ENCODE data around the gene OSTC.

DNA sequence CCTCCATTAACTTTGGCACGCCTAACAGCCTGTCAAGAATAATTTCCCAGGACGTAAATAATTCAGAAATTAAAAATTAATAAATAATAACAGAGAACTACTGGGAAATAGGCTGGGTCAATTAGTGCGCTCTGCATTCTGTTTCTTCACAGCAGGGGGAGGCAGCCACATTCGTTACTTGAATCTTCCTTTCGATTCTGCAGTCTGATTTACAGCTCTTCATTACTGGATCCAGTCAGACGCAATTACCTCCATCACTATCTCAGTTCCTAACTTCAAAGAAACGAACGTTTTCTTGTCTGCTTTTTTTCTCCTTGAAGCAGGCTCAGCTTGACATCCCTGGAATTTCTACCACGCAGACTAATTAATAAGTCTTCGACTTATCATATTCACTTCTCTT, 39.0 kb upstream of the OSTC start:
- TF ChIP-seq, protein P1, sequence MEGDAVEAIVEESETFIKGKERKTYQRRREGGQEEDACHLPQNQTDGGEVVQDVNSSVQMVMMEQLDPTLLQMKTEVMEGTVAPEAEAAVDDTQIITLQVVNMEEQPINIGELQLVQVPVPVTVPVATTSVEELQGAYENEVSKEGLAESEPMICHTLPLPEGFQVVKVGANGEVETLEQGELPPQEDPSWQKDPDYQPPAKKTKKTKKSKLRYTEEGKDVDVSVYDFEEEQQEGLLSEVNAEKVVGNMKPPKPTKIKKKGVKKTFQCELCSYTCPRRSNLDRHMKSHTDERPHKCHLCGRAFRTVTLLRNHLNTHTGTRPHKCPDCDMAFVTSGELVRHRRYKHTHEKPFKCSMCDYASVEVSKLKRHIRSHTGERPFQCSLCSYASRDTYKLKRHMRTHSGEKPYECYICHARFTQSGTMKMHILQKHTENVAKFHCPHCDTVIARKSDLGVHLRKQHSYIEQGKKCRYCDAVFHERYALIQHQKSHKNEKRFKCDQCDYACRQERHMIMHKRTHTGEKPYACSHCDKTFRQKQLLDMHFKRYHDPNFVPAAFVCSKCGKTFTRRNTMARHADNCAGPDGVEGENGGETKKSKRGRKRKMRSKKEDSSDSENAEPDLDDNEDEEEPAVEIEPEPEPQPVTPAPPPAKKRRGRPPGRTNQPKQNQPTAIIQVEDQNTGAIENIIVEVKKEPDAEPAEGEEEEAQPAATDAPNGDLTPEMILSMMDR (IDR thresholded peaks at IDR 0.05 in 2 of 3, conservative IDR thresholded peaks at IDR 0.05 in 1 of 3; ENCODE audit: borderline replicate concordance in 1 of 3, insufficient read depth in 1 of 3, low read depth in 2 of 3, low read length in 2 of 3): no peak
- no peak for TF ChIP-seq POLR2AphosphoS5 (IDR thresholded peaks at IDR 0.05; ENCODE audit: low read depth, low read length)
